ENCODE results near the gene RHEBL1.

RHEBL1 gene

GRCh38 chr12:49024543-49024942 lies 45.2 kb downstream of the RHEBL1 start:
- ChIA-PET CTCF (no interaction called here), POLR2A (no interaction called here)
- DNase-seq (ENCODE audit: extremely low spot score), result no peak
- TF ChIP-seq SP1 (IDR thresholded peaks at IDR 0.05), result no peak

DNA sequence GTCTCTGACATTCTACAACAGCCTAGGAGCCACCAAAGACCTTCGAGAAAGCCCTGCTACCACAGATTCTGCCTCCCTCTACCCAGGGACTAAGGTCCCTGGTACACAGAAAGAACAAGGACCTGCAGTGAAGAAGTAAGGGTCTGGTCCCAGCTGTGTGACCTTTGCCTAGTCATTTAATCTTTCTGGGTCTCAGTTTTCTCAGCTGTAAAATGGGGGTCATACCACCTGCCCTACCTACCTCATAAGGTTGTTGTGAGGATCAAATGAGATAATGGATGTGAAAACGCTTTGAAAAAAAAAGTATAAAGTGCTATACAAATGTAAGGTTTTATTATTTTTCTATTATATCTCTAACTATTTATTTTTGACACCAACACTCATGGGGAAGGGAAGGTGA lies 46.0 kb downstream of the RHEBL1 start:
- DNase-seq (ENCODE audit: extremely low spot score), result no peak
- POLR2A ChIA-PET, result no interaction called here
- TF ChIP-seq, protein P1, sequence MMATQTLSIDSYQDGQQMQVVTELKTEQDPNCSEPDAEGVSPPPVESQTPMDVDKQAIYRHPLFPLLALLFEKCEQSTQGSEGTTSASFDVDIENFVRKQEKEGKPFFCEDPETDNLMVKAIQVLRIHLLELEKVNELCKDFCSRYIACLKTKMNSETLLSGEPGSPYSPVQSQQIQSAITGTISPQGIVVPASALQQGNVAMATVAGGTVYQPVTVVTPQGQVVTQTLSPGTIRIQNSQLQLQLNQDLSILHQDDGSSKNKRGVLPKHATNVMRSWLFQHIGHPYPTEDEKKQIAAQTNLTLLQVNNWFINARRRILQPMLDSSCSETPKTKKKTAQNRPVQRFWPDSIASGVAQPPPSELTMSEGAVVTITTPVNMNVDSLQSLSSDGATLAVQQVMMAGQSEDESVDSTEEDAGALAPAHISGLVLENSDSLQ (IDR thresholded peaks at IDR 0.05), result no peak
- TF ChIP-seq CTBP1 (IDR thresholded peaks at IDR 0.05; ENCODE audit: borderline replicate concordance) (no peak), NFRKB (IDR thresholded peaks at IDR 0.05) (no peak), FOXK2 (IDR thresholded peaks at IDR 0.05) (no peak), L3MBTL2 (conservative IDR thresholded peaks at IDR 0.05) (no peak), ZNF384 (IDR thresholded peaks at IDR 0.05) (no peak), BHLHE40 (IDR thresholded peaks at IDR 0.05; ENCODE audit: borderline replicate concordance) (no peak)
- CTCF ChIA-PET, result no interaction called here

GRCh38 chr12:49022558-49023178 lies 47.1 kb downstream of the RHEBL1 start:
- TF ChIP-seq ARNT (IDR thresholded peaks at IDR 0.05), result no peak
- TF ChIP-seq NFRKB (IDR thresholded peaks at IDR 0.05), result no peak
- TF ChIP-seq ELF4 (IDR thresholded peaks at IDR 0.05), result no peak
- no peak for TF ChIP-seq SUZ12 (IDR thresholded peaks at IDR 0.05)
- no peak for TF ChIP-seq HDGF (IDR thresholded peaks at IDR 0.05; ENCODE audit: borderline replicate concordance)
- TF ChIP-seq SP1 (IDR thresholded peaks at IDR 0.05), result no peak
- TF ChIP-seq CTBP1 (IDR thresholded peaks at IDR 0.05; ENCODE audit: borderline replicate concordance), result no peak
- TF ChIP-seq, protein P1 (IDR thresholded peaks at IDR 0.05), result no peak
- CTCF ChIA-PET, result no interaction called here

DNA sequence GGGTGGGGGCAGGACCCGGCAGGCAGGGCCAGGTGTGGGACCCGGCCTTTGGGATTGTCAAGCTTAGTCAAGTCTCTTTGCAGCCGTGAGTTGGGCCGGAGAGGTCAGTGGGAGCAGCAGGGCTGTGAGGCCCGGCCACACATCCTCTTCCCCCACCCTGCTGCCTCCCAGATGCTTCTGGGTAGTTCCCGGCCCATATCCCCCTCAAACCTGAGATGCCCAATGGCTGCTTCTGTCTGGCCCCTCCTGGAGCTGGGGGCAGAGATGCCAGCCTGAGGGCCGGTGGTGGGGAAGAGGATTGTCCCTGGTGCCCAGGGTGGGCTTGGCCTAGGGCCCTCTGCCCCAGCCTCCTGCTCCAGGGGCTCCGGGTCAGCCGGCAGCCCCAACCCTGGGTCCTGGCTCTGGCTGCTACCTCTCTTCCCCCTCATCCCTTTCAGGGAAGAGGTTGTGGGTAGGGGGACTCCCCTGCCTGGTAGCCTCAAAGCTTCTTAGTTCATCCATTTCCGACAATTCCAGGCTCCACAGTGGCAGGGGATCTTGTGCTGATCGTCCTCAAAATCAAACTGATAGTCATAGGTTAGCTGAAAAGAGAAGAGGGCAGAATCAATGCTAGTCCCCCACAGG lies 48.4 kb downstream of the RHEBL1 start:
- no peak for DNase-seq (ENCODE audit: extremely low spot score)
- POLR2A ChIA-PET, result no interaction called here
- TF ChIP-seq, protein P1 (IDR thresholded peaks at IDR 0.05), result no peak
- TF ChIP-seq SP1 (IDR thresholded peaks at IDR 0.05) (no peak), CTBP1 (IDR thresholded peaks at IDR 0.05; ENCODE audit: borderline replicate concordance) (no peak)
- CTCF ChIA-PET, result interaction anchor here (1.0 kb wide), 1 partner anchor 15 kb away, joined by 5 read pairs; no protein-coding TSS in a partner anchor

More at GRCh38 chr12:49022558-49023178, 47.1 kb downstream of the RHEBL1 start:
- no peak for DNase-seq (ENCODE audit: extremely low spot score)
- POLR2A ChIA-PET, result interaction anchor here (0.6 to 1.0 kb wide), 2 partner anchors 11 to 36 kb away, joined by 3 read pairs; no protein-coding TSS in a partner anchor

- ChIA-PET CTCF (interaction anchor here (1.0 to 1.7 kb wide), 4 partner anchors 9 to 26 kb away, joined by 3 to 8 read pairs (median 5); no protein-coding TSS in a partner anchor), POLR2A (interaction anchor here (0.8 kb wide), 1 partner anchor 18 kb away, joined by 3 read pairs; no protein-coding TSS in a partner anchor)
- DNase-seq (ENCODE audit: extremely low spot score), result no peak
- TF ChIP-seq FOXA1 (IDR thresholded peaks at IDR 0.05) (no peak), ELF4 (IDR thresholded peaks at IDR 0.05) (no peak), ARNT (IDR thresholded peaks at IDR 0.05) (no peak), FOXK2 (IDR thresholded peaks at IDR 0.05) (no peak), CTBP1 (IDR thresholded peaks at IDR 0.05; ENCODE audit: borderline replicate concordance) (no peak), HDGF (IDR thresholded peaks at IDR 0.05; ENCODE audit: borderline replicate concordance) (no peak), L3MBTL2 (conservative IDR thresholded peaks at IDR 0.05) (no peak), SUZ12 (IDR thresholded peaks at IDR 0.05) (no peak), SP1 (IDR thresholded peaks at IDR 0.05) (no peak), ZNF384 (IDR thresholded peaks at IDR 0.05) (no peak)
- TF ChIP-seq, protein P1 (IDR thresholded peaks at IDR 0.05), result no peak
Observed at GRCh38 chr12:49020441-49020840, 49.3 kb downstream of the RHEBL1 start.

DNA sequence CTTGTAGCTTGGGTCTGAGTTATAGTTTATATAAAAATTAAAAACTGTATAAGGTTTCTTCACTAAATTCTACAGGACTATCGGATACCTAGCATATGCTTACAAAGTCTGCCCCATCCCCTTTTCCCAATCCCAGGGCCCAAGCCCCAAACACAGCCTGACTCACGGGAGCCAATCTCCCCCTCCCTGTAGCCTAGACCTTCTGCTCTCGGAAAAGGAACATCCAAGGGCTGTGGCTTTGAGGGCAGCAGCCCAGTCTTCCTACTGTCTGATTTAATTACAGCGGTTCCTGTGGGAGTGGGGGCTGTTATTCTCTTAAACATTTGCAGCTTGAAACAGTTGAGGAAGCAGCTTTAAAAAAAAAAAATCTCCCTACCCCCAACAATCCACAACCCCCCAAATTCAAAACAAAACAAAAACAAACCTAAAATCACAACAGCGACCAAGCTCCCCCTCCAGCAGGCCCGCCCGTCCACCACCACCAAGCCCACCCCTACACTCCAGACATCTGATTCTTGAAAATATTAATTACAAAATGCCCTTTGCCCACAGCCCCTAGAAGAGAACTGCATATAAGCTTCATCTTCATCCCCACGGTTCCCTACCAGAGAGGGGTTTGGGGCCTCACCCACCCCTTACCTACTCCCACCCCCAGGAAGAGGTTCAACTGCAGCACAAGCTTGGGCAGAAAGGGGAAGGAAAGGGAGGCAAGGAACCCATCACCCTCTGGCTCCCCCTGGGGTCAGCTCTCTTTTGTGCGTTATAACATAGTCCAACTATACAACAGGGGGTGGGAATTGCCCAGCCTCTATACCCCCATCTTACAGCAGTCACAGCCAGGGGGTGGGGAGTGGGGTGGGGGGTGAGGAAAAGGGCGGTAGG lies 50.1 kb downstream of the RHEBL1 start:
- ChIA-PET CTCF (interaction anchor here (1.0 to 1.7 kb wide), 5 partner anchors 10 to 73 kb away, joined by 3 to 8 read pairs (median 5); no protein-coding TSS in a partner anchor), POLR2A (interaction anchor here (0.6 to 0.9 kb wide), 4 partner anchors 19 to 303 kb away, joined by 3 read pairs; partner anchors contain the start of genes ARF3, TROAP and TUBA1B)
- peak; percentile 67 for DNase-seq (ENCODE audit: extremely low spot score)

More for the DNA sequence above, 50.1 kb downstream of the RHEBL1 start:
- TF ChIP-seq FOXM1 (IDR thresholded peaks at IDR 0.05; ENCODE audit: borderline replicate concordance) (no peak), NFRKB (IDR thresholded peaks at IDR 0.05) (no peak), FOXA1 (IDR thresholded peaks at IDR 0.05) (no peak), FOXK2 (IDR thresholded peaks at IDR 0.05) (no peak), SP1 (IDR thresholded peaks at IDR 0.05) (no peak), TARDBP (IDR thresholded peaks at IDR 0.05) (no peak), ARNT (IDR thresholded peaks at IDR 0.05) (no peak), SUZ12 (IDR thresholded peaks at IDR 0.05) (no peak), BHLHE40 (IDR thresholded peaks at IDR 0.05; ENCODE audit: borderline replicate concordance) (no peak), LEF1 (IDR thresholded peaks at IDR 0.05; ENCODE audit: borderline replicate concordance) (no peak)

All from HEK293T (cell line).